Sigmoid colon (tissue), 4 donors: ENCODE measurements around the gene MLLT3.

Experiments used
- CTCF ChIP-seq, 4 experiments: fragments of 450-650 bp in 3 of 4; fragments of 200-600 bp in 1 of 4; IDR thresholded peaks; one replicate each; pipeline ENCODE4 v1.5.1; 2016 to 2019; ENCODE audit warnings: antibody characterized with exemption in 4 of 4, mild to moderate bottlenecking in 3 of 4, moderate library complexity in 2 of 4
- EP300 ChIP-seq, 4 donors: sonication (generic); formaldehyde crosslinking; IDR thresholded peaks; one replicate each; pipeline ENCODE4 v1.6.1; 2017; ENCODE audit warnings: antibody characterized with exemption in 4 of 4
- POLR2A ChIP-seq, 2 donors: fragments of 450-650 bp; IDR thresholded peaks; one replicate each; pipeline ENCODE4 v1.6.1; 2016; ENCODE audit warnings: antibody characterized with exemption in 2 of 2, mild to moderate bottlenecking in 2 of 2, moderate library complexity in 2 of 2
- POLR2AphosphoS5 ChIP-seq, 4 donors: sonication (generic); formaldehyde crosslinking; IDR thresholded peaks; one replicate each; pipeline ENCODE4 v1.6.1; 2017; ENCODE audit warnings: antibody characterized with exemption in 4 of 4

DNA sequence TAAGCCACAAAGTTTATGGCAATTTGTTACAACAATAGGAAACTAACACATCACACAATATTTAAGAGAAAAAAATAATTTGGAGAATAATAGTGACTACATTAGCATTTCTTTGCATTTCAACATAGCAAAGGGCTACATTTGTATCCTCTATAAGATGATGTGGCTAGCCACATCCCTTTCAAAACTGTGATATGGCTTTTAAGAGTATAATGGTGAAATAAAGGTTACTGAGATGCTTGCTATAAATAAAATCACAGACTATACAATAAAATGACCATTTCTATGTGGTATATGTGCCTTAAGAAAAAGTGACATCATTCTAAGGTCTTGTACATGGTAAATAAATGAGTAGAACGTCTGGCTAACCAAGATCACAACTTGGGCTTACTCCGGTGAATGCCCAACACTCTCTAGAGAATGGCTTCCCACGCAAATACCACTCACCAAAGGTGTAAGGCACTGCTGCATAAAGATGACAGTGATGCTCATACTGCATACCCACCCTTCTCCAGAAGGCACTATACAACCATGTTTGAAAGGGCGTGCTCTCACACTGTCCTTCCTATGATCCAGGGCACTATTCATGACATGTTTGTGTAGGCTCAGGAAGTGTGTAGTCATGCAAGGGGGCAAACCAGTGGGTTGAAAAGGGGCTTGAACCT lies 286.5 kb downstream of the MLLT3 start:
- TF ChIP-seq CTCF (IDR thresholded peaks at IDR 0.05): no peak
- no peak for TF ChIP-seq POLR2AphosphoS5 (IDR thresholded peaks at IDR 0.05)
- no peak for TF ChIP-seq EP300 (IDR thresholded peaks at IDR 0.05)
- TF ChIP-seq POLR2A (IDR thresholded peaks at IDR 0.05): no peak
